Activated CD8-positive, alpha-beta memory T cell treated with anti-CD3 and anti-CD28 coated beads, Interleukin-2, amount 50 U/mL, for 4 hours (primary cell): ENCODE measurements around the gene TRAM1L1.

ENCODE experiments used
- DNase-seq: peaks from one replicate; pipeline ENCODE4 v3.0.0-alpha.2; 2020

The TRAM1L1 gene

GRCh38 chr4:117084866-117085701 lies at the start of gene TRAM1L1:
Gene TRAM1L1 (minus strand): TSS chr4:117085576. CDS start chr4:117085393, 183 bp downstream.
- no peak for DNase-seq

- no peak for DNase-seq
These were observed 49.0 kb upstream of the TRAM1L1 start for GRCh38 chr4:117134386-117134785.

- no peak for DNase-seq
These were observed 11.5 kb upstream of the TRAM1L1 start for GRCh38 chr4:117096886-117097285.

GRCh38 chr4:117096462-117096861 lies 11.1 kb upstream of the TRAM1L1 start:
- no peak for DNase-seq

GRCh38 chr4:117093571-117093970 lies 8.2 kb upstream of the TRAM1L1 start:
- no peak for DNase-seq

- no peak for DNase-seq
These were observed 7.6 kb downstream of the TRAM1L1 start for GRCh38 chr4:117077760-117078159.

DNA sequence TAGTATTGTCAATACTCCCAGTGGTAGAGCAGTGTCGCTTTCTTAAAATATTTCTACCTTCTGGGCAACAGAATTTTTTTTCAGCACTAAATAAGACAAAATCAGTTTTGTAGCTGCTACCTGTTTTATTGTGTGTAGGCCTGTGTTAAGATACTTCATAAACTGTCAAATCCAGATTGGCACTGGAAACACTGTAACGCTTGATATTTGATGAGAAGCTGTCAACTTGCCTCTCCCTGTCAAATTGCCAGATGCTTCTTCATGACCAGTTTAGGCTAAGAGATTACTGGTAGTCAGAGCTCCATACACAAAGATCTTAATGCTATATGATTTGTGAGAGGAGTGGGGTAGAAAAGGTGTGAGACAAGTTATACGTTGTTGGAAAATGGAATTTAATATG lies 17.3 kb downstream of the TRAM1L1 start:
- DNase-seq, result no peak

DNA sequence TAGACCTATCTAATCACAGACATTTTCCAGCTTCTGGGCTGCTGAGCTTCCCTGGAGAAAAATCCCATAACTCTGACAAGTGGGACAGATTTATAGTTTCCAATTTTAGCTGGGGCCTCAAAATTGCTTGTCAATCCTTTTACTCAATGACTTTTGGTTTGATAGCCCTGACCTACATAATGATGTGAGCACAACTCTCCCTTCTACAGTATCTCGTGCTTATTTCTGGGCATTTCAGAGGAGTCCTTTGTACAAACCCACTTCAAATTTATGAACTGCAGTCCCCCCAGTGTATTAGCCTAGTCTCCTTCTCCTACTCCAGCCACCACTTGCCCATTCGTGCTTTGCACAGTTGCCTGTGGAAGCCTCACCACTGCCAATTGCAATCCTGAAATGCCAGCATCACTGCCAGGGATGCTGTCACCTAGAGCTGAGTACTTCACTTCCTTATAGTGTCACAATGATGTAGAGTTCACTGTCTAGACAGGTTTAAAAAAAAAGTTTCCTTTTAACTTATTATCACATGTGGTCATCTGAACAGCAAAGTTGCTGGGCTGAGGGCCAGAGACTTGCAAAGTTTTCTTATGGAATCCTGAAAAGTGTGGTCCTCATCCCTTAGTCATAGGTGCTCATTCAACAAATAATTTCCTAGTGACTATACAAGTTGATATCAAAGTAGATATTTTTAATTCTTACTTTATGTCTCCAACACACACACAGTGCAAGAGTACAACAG lies 21.2 kb downstream of the TRAM1L1 start:
- DNase-seq, result no peak

- no peak for DNase-seq
These were observed 42.4 kb downstream of the TRAM1L1 start for GRCh38 chr4:117042962-117043361.
